ENCODE results near the gene HSD17B7. TPM values are rescaled to one million over a fixed set of nuclear protein-coding genes. Genes with fewer than 3 reads are reported as not detected.
"Not testable (repeated sequence)": the region's sequence is repeated elsewhere in the genome, so short reads cannot be mapped to it uniquely, and the experiment has no call there.

Gene HSD17B7
- total RNA-seq, 6 experiments from 2014 or later = 10.4 to 32.1 (median 17.6) TPM

GRCh38 chr1:162782671-162783070 is 7.8 kb upstream of the HSD17B7 start:
- Histone ChIP-seq H3K36me3 (no peaks in the 10 kb centered on the region), H3K27ac (no peak overlapping the region), H3K27me3 (no peaks in the 10 kb centered on the region), H3K4me3 (no peak overlapping the region), H3K4me1 (peaks cover 0 to 13% (median 0%) of the 10 kb centered on the region in 4 donors), H3K9me3 (no peaks in the 10 kb centered on the region)
- DNase-seq (no peak), ATAC-seq (no peak)
- TF ChIP-seq CTCF (IDR thresholded peaks at IDR 0.05) (no peak), POLR2A (IDR thresholded peaks at IDR 0.05) (no peak)
- intact Hi-C loops (cut with DNase I) = no loop called here

GRCh38 chr1:162784926-162785325 is 5.6 kb upstream of the HSD17B7 start:
- 40% methylated on average over 1 of the region's 1 CpG for WGBS (ENCODE audit: insufficient coverage, low coverage, low lambda C conversion rate, missing lambda C conversion rate)
- intact Hi-C loops (cut with DNase I) = not testable (repeated sequence)

GRCh38 chr1:162788783-162789182 is 1.7 kb upstream of the HSD17B7 start:
- H3K9me3 ChIP-seq; H3K27me3 ChIP-seq; H3K4me3 ChIP-seq; H3K36me3 ChIP-seq; intact Hi-C loops (cut with DNase I): not testable (repeated sequence)
- ATAC-seq = peak in 1 of 4 donors; percentile 18
- 100% methylated on average over 1 of the region's 1 CpG for WGBS (ENCODE audit: insufficient coverage, low coverage, low lambda C conversion rate, missing lambda C conversion rate)
- H3K27ac ChIP-seq = peak overlapping the region in 2 of 3 donors; percentile 96
- peaks cover 0 to 27% (median 3%) of the 10 kb centered on the region in 4 donors for H3K4me1 ChIP-seq
- peak; percentile 53 to 60 (median 58) for DNase-seq

More at GRCh38 chr1:162784926-162785325, 5.6 kb upstream of the HSD17B7 start:
- peak; percentile 50 to 69 (median 68) for ATAC-seq
- H3K27me3 ChIP-seq, H3K36me3 ChIP-seq, H3K4me3 ChIP-seq, H3K9me3 ChIP-seq, DNase-seq: not testable (repeated sequence)
- Histone ChIP-seq H3K4me1 (peaks cover 0 to 23% (median 1%) of the 10 kb centered on the region in 4 donors), H3K27ac (peak overlapping the region in 2 of 3 donors; percentile 36 to 71)

- H3K27me3 ChIP-seq; intact Hi-C loops (cut with DNase I); DNase-seq; H3K36me3 ChIP-seq; H3K9me3 ChIP-seq: not testable (repeated sequence)
- WGBS (ENCODE audit: insufficient coverage, low coverage, low lambda C conversion rate, missing lambda C conversion rate) = 0% methylated on average over 5 of the region's 8 CpGs
- Histone ChIP-seq H3K4me1 (peaks cover 0 to 20% (median 3%) of the 10 kb centered on the region in 4 donors), H3K27ac (peak overlapping the region; percentile 79 to 89 (median 87)), H3K4me3 (peak overlapping the region; percentile 30 to 54 (median 47))
- peak; percentile 30 to 47 (median 38) for ATAC-seq
Observed at GRCh38 chr1:162790985-162791357, 469 bp downstream of the HSD17B7 start.

GRCh38 chr1:162794284-162794683 is 3.8 kb downstream of the HSD17B7 start:
- DNase-seq; ATAC-seq; H3K4me3 ChIP-seq; H3K27me3 ChIP-seq; intact Hi-C loops (cut with DNase I); H3K9me3 ChIP-seq: not testable (repeated sequence)
- peaks cover 0 to 21% (median 0%) of the 10 kb centered on the region in 4 donors for H3K36me3 ChIP-seq
- H3K27ac ChIP-seq = peak overlapping the region in 1 of 3 donors; percentile 40
- WGBS (ENCODE audit: insufficient coverage, low coverage, low lambda C conversion rate, missing lambda C conversion rate) = 44% methylated on average over 1 of the region's 1 CpG
- peaks cover 0 to 12% (median 3%) of the 10 kb centered on the region in 4 donors for H3K4me1 ChIP-seq

- 46% methylated on average over 4 of the region's 4 CpGs for WGBS (ENCODE audit: insufficient coverage, low coverage, low lambda C conversion rate, missing lambda C conversion rate)
- H3K4me3 ChIP-seq; H3K27me3 ChIP-seq; intact Hi-C loops (cut with DNase I); H3K4me1 ChIP-seq; H3K9me3 ChIP-seq; DNase-seq: not testable (repeated sequence)
- peaks cover 0 to 38% (median 4%) of the 10 kb centered on the region in 4 donors for H3K36me3 ChIP-seq
- peak overlapping the region in 2 of 3 donors; percentile 26 to 37 for H3K27ac ChIP-seq
- peak in 2 of 4 donors; percentile 16 to 17 for ATAC-seq
Observed at GRCh38 chr1:162796617-162797279, 6.2 kb downstream of the HSD17B7 start.

- Histone ChIP-seq H3K36me3 (peaks cover 0 to 62% (median 7%) of the 10 kb centered on the region in 4 donors), H3K27ac (peak overlapping the region in 2 of 3 donors; percentile 3 to 29)
- H3K4me1 ChIP-seq; intact Hi-C loops (cut with DNase I); H3K9me3 ChIP-seq; H3K27me3 ChIP-seq; H3K4me3 ChIP-seq: not testable (repeated sequence)
- 36% methylated on average over 6 of the region's 6 CpGs for WGBS (ENCODE audit: insufficient coverage, low coverage, low lambda C conversion rate, missing lambda C conversion rate)
- peak in 2 of 3 donors; percentile 30 to 79 for DNase-seq
- peak; percentile 92 to 97 (median 94) for ATAC-seq
- peak; percentile 30 to 60 (median 58) for TF ChIP-seq CTCF (IDR thresholded peaks at IDR 0.05)
Observed at GRCh38 chr1:162799995-162800830, 9.7 kb downstream of the HSD17B7 start.

GRCh38 chr1:162807503-162807902 is 17.0 kb downstream of the HSD17B7 start:
- H3K27ac ChIP-seq; H3K4me3 ChIP-seq; DNase-seq; intact Hi-C loops (cut with DNase I); H3K9me3 ChIP-seq; H3K27me3 ChIP-seq; H3K4me1 ChIP-seq; ATAC-seq: not testable (repeated sequence)
- peaks cover 0 to 43% (median 11%) of the 10 kb centered on the region in 4 donors for H3K36me3 ChIP-seq
- WGBS (ENCODE audit: insufficient coverage, low coverage, low lambda C conversion rate, missing lambda C conversion rate) = no CpG with 5 or more reads among the region's 2 CpGs

- H3K27me3 ChIP-seq; H3K27ac ChIP-seq; intact Hi-C loops (cut with DNase I); H3K4me3 ChIP-seq; ATAC-seq; H3K4me1 ChIP-seq; H3K36me3 ChIP-seq; DNase-seq; H3K9me3 ChIP-seq: not testable (repeated sequence)
- WGBS (ENCODE audit: insufficient coverage, low coverage, low lambda C conversion rate, missing lambda C conversion rate) = 95% methylated on average over 2 of the region's 2 CpGs
Observed at GRCh38 chr1:162812357-162812756, 21.9 kb downstream of the HSD17B7 start.

Data from right lobe of liver (tissue), 6 donors.